H1 (cell line): ENCODE data around the gene PIGS. TPM values are rescaled to one million over a fixed set of nuclear protein-coding genes. Genes with fewer than 3 reads are reported as not detected.

Experiments used
- CTCF ChIA-PET: fragments of 300-600 bp; sonication (Branson Sonifier 250); formaldehyde crosslinking; loops from one replicate; lab custom pipeline; 2021; ENCODE audit not compliant: partially characterized antibody; lab: Charles Lee
- POLR2A ChIA-PET: fragments of 300-600 bp; sonication (Branson Sonifier 250); formaldehyde crosslinking; loops from one replicate; lab custom pipeline; 2021; ENCODE audit warnings: inconsistent platforms; ENCODE audit not compliant: partially characterized antibody; lab: Charles Lee
- DNase-seq, 2 experiments: peaks; one replicate each; pipeline versions ENCODE4 v3.0.0 to v3.0.0-alpha.2; 2010 to 2022; ENCODE audit warnings: low spot score in 2 of 2, low read depth in 1 of 2, mixed read lengths in 1 of 2
- FAIRE-seq: peaks from 2 replicates; lab custom pipeline; 2011; peaks lifted over from hg19 to GRCh38; lab: Jason Lieb, UNC
- H2AFZ ChIP-seq: 2 replicates; pipeline ENCODE4 v1.8.1; 2012; ENCODE audit warnings: low read length, inconsistent platforms
- H2AK5ac ChIP-seq: 2 replicates; pipeline ENCODE4 v1.6.1; 2013; ENCODE audit warnings: low read depth, low read length
- H2BK120ac ChIP-seq: replicated peaks from 2 replicates; pipeline ENCODE3; 2013; ENCODE audit warnings: low read depth, low read length, inconsistent platforms
- H2BK12ac ChIP-seq: 2 replicates; pipeline ENCODE4 v1.6.1; 2013; ENCODE audit warnings: low read depth, low read length
- H2BK15ac ChIP-seq: 2 replicates; pipeline ENCODE4 v1.6.1; 2013; ENCODE audit warnings: low read length
- H2BK20ac ChIP-seq: 2 replicates; pipeline ENCODE4 v1.6.1; 2013; ENCODE audit warnings: low read length
- H2BK5ac ChIP-seq: 2 replicates; pipeline ENCODE4 v1.6.1; 2013; ENCODE audit warnings: low read depth, low read length
- H3K14ac ChIP-seq: 2 replicates; pipeline ENCODE4 v1.6.1; 2013; ENCODE audit warnings: inconsistent platforms; ENCODE audit not compliant: insufficient read length
- H3K18ac ChIP-seq: 2 replicates; pipeline ENCODE4 v1.6.1; 2013; ENCODE audit warnings: low read length; ENCODE audit errors: extremely low read depth
- H3K23ac ChIP-seq: 2 replicates; pipeline ENCODE4 v1.6.1; 2013; ENCODE audit warnings: inconsistent platforms; ENCODE audit not compliant: insufficient read length
- H3K23me2 ChIP-seq: 2 replicates; pipeline ENCODE4 v1.6.1; 2013; ENCODE audit warnings: low read depth, low read length
- H3K27ac ChIP-seq: 2 replicates; pipeline ENCODE4 v1.6.1; 2011; ENCODE audit warnings: low read depth, low read length, inconsistent platforms
- H3K27me3 ChIP-seq, 4 experiments: replicated peaks in 1 of 4; 1 replicate in 1 of 4; 2 replicates in 3 of 4; pipeline versions ENCODE4 v1.6.1 to v1.8.1; 2011 to 2013; ENCODE audit warnings: low read length in 3 of 4, mild to moderate bottlenecking in 3 of 4, inconsistent platforms in 2 of 4, mixed read lengths in 2 of 4, moderate library complexity in 1 of 4; ENCODE audit not compliant: control insufficient read depth in 3 of 4, insufficient read depth in 3 of 4; ENCODE audit errors: extremely low read depth in 1 of 4
- H3K36me3 ChIP-seq, 4 experiments: 2 replicates each; pipeline versions ENCODE4 v1.6.1 to v1.8.1; 2011 to 2013; ENCODE audit warnings: mild to moderate bottlenecking in 4 of 4, low read length in 3 of 4, moderate library complexity in 2 of 4, control low read depth in 1 of 4, inconsistent platforms in 1 of 4; ENCODE audit not compliant: insufficient read depth in 4 of 4, control insufficient read depth in 2 of 4
- H3K4ac ChIP-seq: replicated peaks from 2 replicates; pipeline ENCODE3; 2013; ENCODE audit warnings: low read length, low read depth, mixed read lengths, inconsistent platforms; ENCODE audit not compliant: insufficient read length
- H3K4me1 ChIP-seq, 4 experiments: replicated peaks in 1 of 4; 1 replicate in 1 of 4; 2 replicates in 3 of 4; pipeline versions ENCODE4 v1.6.1 to v1.8.1; 2011 to 2013; ENCODE audit warnings: low read length in 3 of 4, inconsistent platforms in 2 of 4, mixed read lengths in 1 of 4; ENCODE audit not compliant: insufficient read depth in 4 of 4, control insufficient read depth in 3 of 4
- H3K4me2 ChIP-seq, 2 experiments: 2 replicates each; pipeline versions ENCODE4 v1.6.1 to v1.8.1; 2011 to 2013; ENCODE audit warnings: low read depth in 2 of 2, low read length in 2 of 2, control low read depth in 1 of 2, inconsistent platforms in 1 of 2, mild to moderate bottlenecking in 1 of 2; ENCODE audit not compliant: insufficient read depth in 1 of 2
- H3K4me3 ChIP-seq, 4 experiments: fragments of 200-600, 300-600 bp in 1 of 4; sonication (generic), shearing (Covaris generic), sonication (Bioruptor Twin) in 1 of 4; 2 replicates each; pipeline versions ENCODE4 v1.5.1 to v1.8.1; 2011 to 2016; ENCODE audit warnings: low read length in 4 of 4, low read depth in 3 of 4, control low read depth in 2 of 4, inconsistent platforms in 2 of 4, mild to moderate bottlenecking in 2 of 4, mixed read lengths in 1 of 4, moderate library complexity in 1 of 4; ENCODE audit not compliant: insufficient read depth in 2 of 4; ENCODE audit errors: extremely low read depth in 1 of 4
- H3K56ac ChIP-seq: replicated peaks from 2 replicates; pipeline ENCODE3; 2013; ENCODE audit warnings: low read depth, mild to moderate bottlenecking, mixed read lengths, low read length, inconsistent platforms; ENCODE audit not compliant: insufficient read length
- H3K79me1 ChIP-seq: 2 replicates; pipeline ENCODE4 v1.6.1; 2013; ENCODE audit warnings: low read depth, low read length, control low read depth
- H3K79me2 ChIP-seq, 2 experiments: 2 replicates each; pipeline versions ENCODE4 v1.6.1 to v1.8.1; 2012 to 2013; ENCODE audit warnings: low read length in 2 of 2, mild to moderate bottlenecking in 2 of 2, inconsistent platforms in 1 of 2; ENCODE audit not compliant: insufficient read depth in 2 of 2, control insufficient read depth in 1 of 2
- H3K9ac ChIP-seq, 4 experiments: replicated peaks in 1 of 4; 1 replicate in 1 of 4; 2 replicates in 3 of 4; pipeline versions ENCODE4 v1.6.1 to v1.8.1; 2011 to 2013; ENCODE audit warnings: low read depth in 3 of 4, low read length in 3 of 4, control low read depth in 2 of 4, mild to moderate bottlenecking in 2 of 4, moderate library complexity in 2 of 4, inconsistent platforms in 1 of 4; ENCODE audit errors: extremely low read depth in 1 of 4
- H3K9me3 ChIP-seq, 2 experiments: 2 replicates each; pipeline versions ENCODE4 v1.6.1 to v1.8.1; 2012 to 2013; ENCODE audit warnings: mild to moderate bottlenecking in 2 of 2, moderate library complexity in 2 of 2, control low read depth in 1 of 2, inconsistent platforms in 1 of 2, low read depth in 1 of 2, low read length in 1 of 2, mixed read lengths in 1 of 2; ENCODE audit not compliant: insufficient read depth in 2 of 2
- H4K20me1 ChIP-seq, 2 experiments: replicated peaks in 1 of 2; 2 replicates each; pipeline versions ENCODE3 to v1.8.1; 2011 to 2013; ENCODE audit warnings: inconsistent platforms in 2 of 2, low read length in 2 of 2, mild to moderate bottlenecking in 1 of 2; ENCODE audit not compliant: insufficient read depth in 2 of 2, control insufficient read depth in 1 of 2
- H4K5ac ChIP-seq: 2 replicates; pipeline ENCODE4 v1.6.1; 2013; ENCODE audit warnings: low read length, low read depth, mixed read lengths, inconsistent platforms; ENCODE audit not compliant: insufficient read length
- H4K8ac ChIP-seq: 2 replicates; pipeline ENCODE4 v1.8.0; 2013; ENCODE audit warnings: mild to moderate bottlenecking, moderate library complexity, low read length, inconsistent platforms; ENCODE audit not compliant: insufficient read depth; ENCODE audit errors: extremely low read depth
- H4K91ac ChIP-seq: replicated peaks from 2 replicates; pipeline ENCODE3; 2013; ENCODE audit warnings: low read length, mixed read lengths, inconsistent platforms; ENCODE audit not compliant: insufficient read length
- BCL11A ChIP-seq, 2 experiments: IDR thresholded peaks; one replicate each; pipeline ENCODE4 v1.6.1; 2011; ENCODE audit warnings: low read depth in 2 of 2, low read length in 2 of 2, mild to moderate bottlenecking in 2 of 2
- MAX ChIP-seq: IDR thresholded peaks from 2 replicates; pipeline ENCODE4 v1.6.1; 2012; ENCODE audit warnings: inconsistent platforms
- SAP30 ChIP-seq: fragments of 300-600 bp; sonication (generic); IDR thresholded peaks from 2 replicates; pipeline ENCODE4 v1.7.1; 2012; ENCODE audit warnings: low read length, moderate library complexity, mild to moderate bottlenecking, inconsistent platforms; ENCODE audit not compliant: insufficient read depth, insufficient replicate concordance
- SRF ChIP-seq: IDR thresholded peaks from 2 replicates; pipeline ENCODE4 v1.6.1; 2011; ENCODE audit warnings: mild to moderate bottlenecking, low read depth, low read length, moderate library complexity
- WGBS, 2 experiments: shearing (Covaris generic) in 1 of 2; methylation state at CpG; one replicate each; pipeline versions ENCODE4 v1.1.6 to v1.1.7; 2013 to 2015; ENCODE audit warnings: low lambda C conversion rate in 2 of 2, mixed read lengths in 2 of 2, inconsistent platforms in 1 of 2, low coverage in 1 of 2, missing lambda C conversion rate in 1 of 2; ENCODE audit not compliant: insufficient replicate concordance in 2 of 2, insufficient coverage in 1 of 2, insufficient read length in 1 of 2; ENCODE audit errors: extremely low coverage in 1 of 2, missing lambda C conversion rate in 1 of 2; 5-methylcytosine and 5-hydroxymethylcytosine counted together
- polyA plus RNA-seq, 7 experiments: library from polyadenylated mRNA; depleted of rRNA in 3 of 7; stranded (reverse) in 5 of 7; unstranded in 2 of 7; fragments of >200 nt in 5 of 7; fragments of 200-250 nt in 2 of 7; gene quantifications; 1 replicate in 5 of 7; 2 replicates in 1 of 7; 4 replicates in 1 of 7; pipeline versions ENCODE4 v1.2.1 to v1.2.3, GENCODE V29; 2011 to 2013; ENCODE audit warnings: missing spikeins in 2 of 7, mixed read lengths in 2 of 7
- total RNA-seq: library from RNA; stranded (reverse); fragmentation: NEBNext Ultra II Directional; extraction: Animal tissue kit (Norgen Biotek cat#: 25700); gene quantifications from 2 replicates; pipeline ENCODE4 v1.2.1, GENCODE V29; 2021

Gene PIGS
- total and polyA plus RNA-seq, 2 of the 8 experiments (the other 6 are each of a cell fraction or from before 2014, with no cell fraction given): 44.3 to 50.6 TPM

GRCh38 chr17:28553000-28553505 lies 18.3 kb downstream of the PIGS start:
- Histone ChIP-seq H2BK12ac (no peak overlapping the region), H3K23me2 (peaks cover 7% of the 10 kb centered on the region; the same call in 1 of the 2 replicates), H4K5ac (no peak overlapping the region), H3K4me2 (peak overlapping the region; percentile 81 to 82), H3K79me2 (peaks cover 0 to 10% of the 10 kb centered on the region in 2 experiments; a peak in 1 of 4 replicates), H2AFZ (no peak overlapping the region), H2BK5ac (no peak overlapping the region; the same call in none of the 2 replicates), H2BK20ac (no peak overlapping the region), H4K20me1 (peaks cover 2 to 10% of the 10 kb centered on the region in 2 experiments), H3K27me3 (no peaks in the 10 kb centered on the region; a peak in 1 of 7 replicates), H4K8ac (no peak overlapping the region), H3K9ac (no peak overlapping the region), H3K4me1 (peaks cover 0 to 10% (median 2%) of the 10 kb centered on the region in 4 experiments; a peak in 2 of 7 replicates), H3K4ac (no peak overlapping the region), H2AK5ac (no peak overlapping the region), H3K4me3 (peak overlapping the region; percentile 38 to 89 (median 63); a peak in 4 of 8 replicates), H3K36me3 (peaks cover 2 to 30% (median 11%) of the 10 kb centered on the region in 4 experiments), H2BK120ac (no peak overlapping the region), H3K18ac (no peak overlapping the region), H3K23ac (no peak overlapping the region), H4K91ac (no peak overlapping the region), H3K56ac (no peak overlapping the region), H3K14ac (no peak overlapping the region), H3K27ac (no peak overlapping the region), H3K9me3 (no peaks in the 10 kb centered on the region), H2BK15ac (no peak overlapping the region), H3K79me1 (peaks cover 7% of the 10 kb centered on the region; the same call in 1 of the 2 replicates)
- POLR2A ChIA-PET: interaction anchor here (0.6 to 3.9 kb wide), 4 partner anchors 10 to 196 kb away, joined by 3 to 23 read pairs (median 6); partner anchors contain the start of genes PIGS and POLDIP2
- DNase-seq (no peak), FAIRE-seq (no peak)
- CTCF ChIA-PET: interaction anchor here (0.7 to 1.5 kb wide), 8 partner anchors 9 to 183 kb away, joined by 3 to 5 read pairs (median 4); partner anchors contain the start of genes ALDOC and VTN
- no peak for TF ChIP-seq SAP30
- TF ChIP-seq MAX: no peak
- TF ChIP-seq BCL11A (IDR thresholded peaks at IDR 0.05; ENCODE audit: low read depth in 2 of 2, low read length in 2 of 2): no peak
- no peak for TF ChIP-seq SRF
- WGBS, 2 experiments: 80% methylated on average over 5 of the region's 5 CpGs; no CpG with 5 or more reads in 1 of the 2 experiments
